Fibroblast of lung (primary cell): ENCODE data around the gene ZNF608.

ENCODE experiments used
- CTCF ChIP-seq, 2 donors: IDR thresholded peaks in 1 of 2; conservative IDR thresholded peaks in 1 of 2; 1 replicate in 1 of 2; 2 replicates in 1 of 2; pipeline ENCODE4 v1.5.1; 2011 to 2012; ENCODE audit warnings: low read length in 2 of 2, control low read depth in 1 of 2, inconsistent platforms in 1 of 2, low read depth in 1 of 2, mild to moderate bottlenecking in 1 of 2
- EZH2 ChIP-seq: IDR thresholded peaks from 2 replicates; pipeline ENCODE4 v1.5.1; 2012; ENCODE audit warnings: low read length, control low read depth, mild to moderate bottlenecking; ENCODE audit errors: missing control alignments

- TF ChIP-seq CTCF (conservative IDR thresholded peaks at IDR 0.05 in 1 of 2, IDR thresholded peaks at IDR 0.05 in 1 of 2; ENCODE audit: low read depth in 1 of 2, low read length in 2 of 2) (no peak), EZH2 (no peak)
Measured at GRCh38 chr5:124729720-124730359, 16.6 kb downstream of the ZNF608 start.
